AG09319 (cell line): ENCODE data around the gene RASSF3.
"Not testable (repeated sequence)": the region's sequence is repeated elsewhere in the genome, so short reads cannot be mapped to it uniquely, and the experiment has no call there.

Source experiments
- DNase-seq: peaks from one replicate; pipeline ENCODE4 v3.0.0-alpha.2; 2010; ENCODE audit warnings: low read depth; ENCODE audit errors: extremely low read depth
- CTCF ChIP-seq: IDR thresholded peaks from 2 replicates; pipeline ENCODE4 v1.5.1; 2011; ENCODE audit warnings: low read depth, mild to moderate bottlenecking, inconsistent platforms, low read length, moderate library complexity

Gene RASSF3

GRCh38 chr12:64624035-64624434 lies 13.7 kb downstream of the RASSF3 start:
- no peak for DNase-seq
- TF ChIP-seq CTCF, result no peak

DNA sequence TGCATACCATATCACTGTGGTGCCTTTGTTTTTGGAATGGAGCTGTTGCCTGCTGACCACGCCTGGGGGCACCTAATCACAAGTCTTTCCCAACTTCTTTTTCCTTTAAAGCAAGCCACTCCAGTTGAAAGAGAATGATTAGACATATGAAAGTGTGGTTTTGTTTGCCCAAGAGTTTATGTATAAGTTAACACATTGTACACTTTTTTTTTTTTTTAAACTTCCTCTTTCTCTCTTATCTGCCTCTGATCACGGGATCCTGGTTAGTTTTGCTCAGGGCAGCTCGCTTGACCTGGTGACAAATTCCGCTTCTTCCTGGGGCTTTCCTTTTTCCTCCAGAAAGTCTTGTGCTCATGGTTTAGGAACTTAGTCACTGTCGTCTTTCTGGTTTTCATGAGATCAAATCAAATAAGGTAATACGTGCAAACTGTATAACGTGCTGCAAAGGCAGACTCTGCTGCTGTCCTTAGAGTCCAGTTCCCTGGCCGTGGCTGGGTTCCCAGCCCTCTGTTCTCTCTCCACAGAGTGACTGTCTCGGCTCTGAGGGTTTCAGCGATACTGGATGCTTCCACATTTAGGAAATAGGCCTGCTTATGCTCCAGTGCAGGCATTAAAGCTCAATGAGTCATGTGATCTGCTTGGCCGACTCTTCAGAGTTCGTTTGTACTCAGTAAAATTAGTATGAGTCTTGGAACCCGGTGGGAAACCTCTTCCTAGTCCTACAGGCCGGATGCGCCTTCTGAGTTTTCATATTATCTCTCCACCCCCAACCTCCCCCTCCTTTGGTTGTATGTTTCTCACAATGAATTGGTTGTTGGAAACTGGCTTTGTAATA lies 15.2 kb downstream of the RASSF3 start:
- peak; percentile 43 for DNase-seq
- no peak for TF ChIP-seq CTCF

GRCh38 chr12:64626588-64626987 lies 16.3 kb downstream of the RASSF3 start:
- not testable (repeated sequence) for DNase-seq

DNA sequence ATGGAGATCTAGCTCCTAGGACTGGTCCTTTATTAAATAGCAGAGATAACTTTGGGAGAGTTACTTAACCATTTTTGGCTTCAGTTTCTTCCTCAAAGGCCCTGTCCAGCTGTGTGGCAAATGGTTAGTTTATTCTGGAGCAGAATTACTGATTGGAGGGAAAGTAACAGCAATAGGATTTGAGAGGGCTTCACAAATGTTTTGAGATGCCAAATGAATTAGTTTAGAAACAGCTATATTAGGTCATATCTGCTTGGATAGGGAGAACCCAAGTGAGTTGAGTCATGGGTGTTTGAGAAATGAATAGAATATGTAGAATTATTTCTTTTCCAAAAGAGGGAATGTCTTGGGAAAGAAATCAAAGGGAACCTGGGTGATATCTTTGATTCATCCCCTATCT lies 17.5 kb downstream of the RASSF3 start:
- TF ChIP-seq CTCF, result no peak
- peak; percentile 59 for DNase-seq

GRCh38 chr12:64631197-64631596 lies 20.9 kb downstream of the RASSF3 start:
- no peak for DNase-seq
- no peak for TF ChIP-seq CTCF

DNA sequence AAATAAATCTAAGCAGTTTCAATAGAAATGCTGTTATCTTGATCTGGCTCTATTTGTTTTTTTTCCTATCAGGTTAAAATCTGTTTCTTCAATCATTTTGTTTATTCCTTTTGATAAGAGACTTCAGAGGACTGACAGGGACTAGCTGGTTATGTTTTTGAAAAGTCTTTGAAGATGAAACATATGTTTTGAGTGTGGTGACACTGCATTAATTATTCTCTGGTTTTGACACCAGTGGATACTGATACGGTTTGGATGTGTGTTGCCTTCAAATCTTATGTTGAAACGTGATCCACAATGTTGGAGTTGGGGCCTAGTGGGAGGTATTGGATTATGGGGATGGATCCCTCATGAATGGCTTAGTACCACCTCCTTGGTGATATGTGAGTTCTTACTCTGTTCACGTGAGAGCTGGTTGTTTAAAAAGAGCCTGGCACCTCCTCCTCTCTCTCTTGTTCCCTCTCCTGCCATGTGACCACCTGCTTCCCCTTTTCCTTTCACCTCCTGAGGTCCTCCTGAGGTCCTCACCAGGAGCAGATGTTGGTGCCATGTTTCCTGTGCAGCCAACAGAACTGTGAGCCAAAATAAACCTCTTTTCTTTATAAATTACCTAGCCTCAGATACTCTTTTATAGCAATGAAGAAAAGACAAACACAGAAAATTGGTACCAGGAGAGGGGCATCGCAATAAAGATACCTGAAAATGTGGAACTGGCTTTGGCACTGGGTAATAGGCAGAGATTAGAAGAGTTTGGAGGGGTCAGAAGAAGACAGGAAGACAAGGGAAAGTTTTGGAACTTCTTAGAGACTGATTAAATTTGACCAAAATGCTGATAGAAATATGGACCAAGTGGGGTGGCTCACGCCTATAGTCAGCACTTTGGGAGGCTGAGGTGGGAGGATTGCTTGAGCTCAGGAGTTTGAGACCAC lies 23.0 kb downstream of the RASSF3 start:
- no peak for DNase-seq
- TF ChIP-seq CTCF, result no peak

DNA sequence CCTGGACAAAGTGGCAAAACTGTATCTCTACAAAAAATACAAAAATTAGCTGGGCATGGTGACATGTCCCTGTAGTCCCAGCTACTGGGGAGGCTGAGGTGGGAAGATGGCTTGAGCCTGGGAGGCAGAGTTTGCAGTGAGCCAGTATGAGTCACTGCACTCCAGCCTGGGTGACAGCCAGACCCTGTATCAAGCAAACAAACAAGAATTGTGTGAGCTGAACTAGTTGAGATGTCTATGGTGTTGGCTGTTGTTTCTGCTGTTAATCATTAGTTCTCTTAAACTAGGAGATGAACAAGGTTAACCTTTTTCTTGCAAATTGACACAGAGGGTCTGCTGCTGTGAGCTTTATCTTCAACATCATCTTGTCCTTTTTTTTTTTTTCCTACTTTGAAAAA lies 23.6 kb downstream of the RASSF3 start:
- DNase-seq, result no peak
- no peak for TF ChIP-seq CTCF
